ENCODE results near the gene EVA1A.

Gene EVA1A

GRCh38 chr2:75608684-75609333, 48.1 kb upstream of the EVA1A start:
- Histone ChIP-seq H2AFZ (ENCODE audit: low read depth, low read length) (peak overlapping the region; percentile 79), H3K9ac (ENCODE audit: low read depth, low read length) (peak overlapping the region; percentile 30), H3K27me3 (ENCODE audit: insufficient read depth, low read length, poor library complexity) (no peaks in the 10 kb centered on the region), H3K4me3 (ENCODE audit: low read depth in 1 of 2, low read length in 2 of 2) (0 out of 4 replicates have a peak overlapping the region, but pooled peaks of 1 of the 2 experiments have one; percentile 27), H3K79me2 (ENCODE audit: insufficient read depth, low read length) (no peaks in the 10 kb centered on the region), H3K27ac (ENCODE audit: low read length) (peak overlapping the region; percentile 12; the same call in 1 of the 2 replicates), H4K20me1 (ENCODE audit: insufficient read depth, low read length) (no peaks in the 10 kb centered on the region), H3K4me2 (ENCODE audit: insufficient read depth, low read length) (peak overlapping the region; percentile 60), H3K4me1 (ENCODE audit: insufficient read depth, low read length) (peaks cover 26% of the 10 kb centered on the region), H3K36me3 (ENCODE audit: insufficient read depth, low read length) (no peaks in the 10 kb centered on the region), H3K9me3 (ENCODE audit: insufficient read depth, low read length, severe bottlenecking) (no peaks in the 10 kb centered on the region)
- DNase-seq (peak; percentile 67), ATAC-seq (ENCODE audit: insufficient read depth, low read depth) (peak; percentile 86)
- TF ChIP-seq EZH2 (IDR thresholded peaks at IDR 0.05; ENCODE audit: borderline replicate concordance, low read depth, low read length, severe bottlenecking) (no peak), CTCF (IDR thresholded peaks at IDR 0.05; ENCODE audit: borderline replicate concordance, extremely low read depth, low read length, poor library complexity, severe bottlenecking) (peak; percentile 99)

GRCh38 chr2:75607988-75608683, 47.4 kb upstream of the EVA1A start:
- 0 out of 3 replicates have a peak, but pooled peaks have one; percentile 12 for ATAC-seq (ENCODE audit: insufficient read depth, low read depth)
- TF ChIP-seq CTCF (IDR thresholded peaks at IDR 0.05; ENCODE audit: borderline replicate concordance, extremely low read depth, low read length, poor library complexity, severe bottlenecking), result no peak
- no peak for TF ChIP-seq EZH2 (IDR thresholded peaks at IDR 0.05; ENCODE audit: borderline replicate concordance, low read depth, low read length, severe bottlenecking)
- Histone ChIP-seq H3K9me3 (ENCODE audit: insufficient read depth, low read length, severe bottlenecking) (no peaks in the 10 kb centered on the region), H2AFZ (ENCODE audit: low read depth, low read length) (no peak overlapping the region; the same call in 1 of the 2 replicates), H3K4me2 (ENCODE audit: insufficient read depth, low read length) (no peak overlapping the region), H3K36me3 (ENCODE audit: insufficient read depth, low read length) (no peaks in the 10 kb centered on the region), H3K4me1 (ENCODE audit: insufficient read depth, low read length) (peaks cover 26% of the 10 kb centered on the region), H4K20me1 (ENCODE audit: insufficient read depth, low read length) (no peaks in the 10 kb centered on the region), H3K27me3 (ENCODE audit: insufficient read depth, low read length, poor library complexity) (no peaks in the 10 kb centered on the region), H3K79me2 (ENCODE audit: insufficient read depth, low read length) (no peaks in the 10 kb centered on the region), H3K27ac (ENCODE audit: low read length) (peak overlapping the region; percentile 12), H3K4me3 (ENCODE audit: low read depth in 1 of 2, low read length in 2 of 2) (no peak overlapping the region), H3K9ac (ENCODE audit: low read depth, low read length) (0 out of 2 replicates have a peak overlapping the region, but pooled peaks have one; percentile 30)
- no peak for DNase-seq

- Histone ChIP-seq H3K27me3 (ENCODE audit: insufficient read depth, low read length, poor library complexity) (no peaks in the 10 kb centered on the region), H2AFZ (ENCODE audit: low read depth, low read length) (no peak overlapping the region), H3K36me3 (ENCODE audit: insufficient read depth, low read length) (no peaks in the 10 kb centered on the region), H3K4me1 (ENCODE audit: insufficient read depth, low read length) (peaks cover 26% of the 10 kb centered on the region), H3K27ac (ENCODE audit: low read length) (no peak overlapping the region), H3K4me2 (ENCODE audit: insufficient read depth, low read length) (no peak overlapping the region), H3K9ac (ENCODE audit: low read depth, low read length) (no peak overlapping the region), H4K20me1 (ENCODE audit: insufficient read depth, low read length) (no peaks in the 10 kb centered on the region), H3K79me2 (ENCODE audit: insufficient read depth, low read length) (no peaks in the 10 kb centered on the region), H3K4me3 (ENCODE audit: low read depth in 1 of 2, low read length in 2 of 2) (no peak overlapping the region), H3K9me3 (ENCODE audit: insufficient read depth, low read length, severe bottlenecking) (no peaks in the 10 kb centered on the region)
- TF ChIP-seq CTCF (IDR thresholded peaks at IDR 0.05; ENCODE audit: borderline replicate concordance, extremely low read depth, low read length, poor library complexity, severe bottlenecking) (no peak), EZH2 (IDR thresholded peaks at IDR 0.05; ENCODE audit: borderline replicate concordance, low read depth, low read length, severe bottlenecking) (no peak)
- no peak for ATAC-seq (ENCODE audit: insufficient read depth, low read depth)
- DNase-seq, result no peak
Observed at GRCh38 chr2:75607400-75607798, 46.7 kb upstream of the EVA1A start.
